ENCODE data around the gene ATP8A1. TPM values are rescaled to one million over a fixed set of nuclear protein-coding genes. Genes with fewer than 3 reads are reported as not detected.

Gene ATP8A1
- total and polyA plus RNA-seq, 2 of the 8 experiments (the other 6 are each of a cell fraction or from before 2014, with no cell fraction given): 3.7 to 14.9 TPM

DNA sequence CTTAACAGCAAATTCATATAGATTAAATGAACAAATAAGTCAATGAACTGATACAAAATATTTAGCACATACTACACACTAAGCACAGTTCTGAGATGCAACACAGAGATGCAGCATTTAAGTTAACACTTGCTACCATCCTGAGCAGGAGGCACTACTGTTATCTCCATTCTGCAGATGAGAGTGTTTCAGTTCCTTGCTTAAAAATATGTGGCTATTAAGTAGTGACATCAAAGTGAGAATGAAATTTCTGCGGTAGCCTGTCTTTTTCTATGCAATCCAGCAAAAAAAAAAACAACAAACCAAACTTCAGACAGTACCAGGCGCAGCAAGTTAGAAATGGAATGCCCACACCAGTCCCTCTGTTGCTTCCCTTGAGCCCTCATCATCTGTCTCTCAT is 168.8 kb downstream of the ATP8A1 start:
- peaks cover 1 to 28% (median 13%) of the 10 kb centered on the region in 4 experiments; a peak in 6 of 7 replicates for H3K4me1 ChIP-seq (replicated peaks in 1 of 4; ENCODE audit: control insufficient read depth in 3 of 4, insufficient read depth in 4 of 4, low read length in 3 of 4)
- H2AFZ ChIP-seq (ENCODE audit: low read length): no peak overlapping the region
- H3K9me3 ChIP-seq (ENCODE audit: insufficient read depth in 2 of 2, low read depth in 1 of 2, low read length in 1 of 2): no peaks in the 10 kb centered on the region
- H3K27me3 ChIP-seq (replicated peaks in 1 of 4; ENCODE audit: control insufficient read depth in 3 of 4, extremely low read depth in 1 of 4, insufficient read depth in 3 of 4, low read length in 3 of 4): no peaks in the 10 kb centered on the region
- peak overlapping the region; percentile 50 for H2BK120ac ChIP-seq (replicated peaks; ENCODE audit: low read depth, low read length)
- no peak overlapping the region for H3K4me3 ChIP-seq (ENCODE audit: extremely low read depth in 1 of 4, insufficient read depth in 2 of 4, low read depth in 3 of 4, low read length in 4 of 4)
- H3K4me2 ChIP-seq (ENCODE audit: insufficient read depth in 1 of 2, low read depth in 2 of 2, low read length in 2 of 2): no peak overlapping the region
- no peak overlapping the region for H4K91ac ChIP-seq (replicated peaks; ENCODE audit: insufficient read length, low read length)
- 89% methylated on average over 2 of the region's 2 CpGs; no CpG with 5 or more reads in 1 of the 2 experiments for WGBS, 2 experiments (ENCODE audit: extremely low coverage in 1 of 2, insufficient coverage in 1 of 2, insufficient read length in 1 of 2, insufficient replicate concordance in 2 of 2, low coverage in 1 of 2, low lambda C conversion rate in 2 of 2, missing lambda C conversion rate in 1 of 2)
- no peaks in the 10 kb centered on the region for H3K23me2 ChIP-seq (ENCODE audit: low read depth, low read length)
- H3K27ac ChIP-seq (ENCODE audit: low read depth, low read length): no peak overlapping the region
- H3K18ac ChIP-seq (ENCODE audit: extremely low read depth, low read length): no peak overlapping the region
- H4K20me1 ChIP-seq (replicated peaks in 1 of 2; ENCODE audit: control insufficient read depth in 1 of 2, insufficient read depth in 2 of 2, low read length in 2 of 2): no peaks in the 10 kb centered on the region
- no peaks in the 10 kb centered on the region for H3K79me2 ChIP-seq (ENCODE audit: control insufficient read depth in 1 of 2, insufficient read depth in 2 of 2, low read length in 2 of 2)
- H3K36me3 ChIP-seq (ENCODE audit: control insufficient read depth in 2 of 4, insufficient read depth in 4 of 4, low read length in 3 of 4): no peaks in the 10 kb centered on the region
- no peak overlapping the region for H3K23ac ChIP-seq (ENCODE audit: insufficient read length)
- H3K9ac ChIP-seq (replicated peaks in 1 of 4; ENCODE audit: extremely low read depth in 1 of 4, low read depth in 3 of 4, low read length in 3 of 4): no peak overlapping the region
- H3K14ac ChIP-seq (ENCODE audit: insufficient read length): no peak overlapping the region
- POLR2A ChIA-PET (ENCODE audit: partially characterized antibody): no interaction called here
- no peak overlapping the region for H3K4ac ChIP-seq (replicated peaks; ENCODE audit: insufficient read length, low read depth, low read length)
- H2BK12ac ChIP-seq (ENCODE audit: low read depth, low read length): no peak overlapping the region
- H2AK5ac ChIP-seq (ENCODE audit: low read depth, low read length): no peak overlapping the region
- no peak overlapping the region for H2BK5ac ChIP-seq (ENCODE audit: low read depth, low read length)
- DNase-seq (ENCODE audit: low read depth in 1 of 2, low spot score in 2 of 2) (no peak), FAIRE-seq (no peak)
- H2BK15ac ChIP-seq (ENCODE audit: low read length): no peak overlapping the region
- H4K8ac ChIP-seq (ENCODE audit: extremely low read depth, insufficient read depth, low read length): no peak overlapping the region
- H2BK20ac ChIP-seq (ENCODE audit: low read length): no peak overlapping the region
- CTCF ChIA-PET (ENCODE audit: partially characterized antibody): interaction anchor here (1.6 kb wide), 1 partner anchor 11 kb away, joined by 4 read pairs; no protein-coding TSS in a partner anchor
- H4K5ac ChIP-seq (ENCODE audit: insufficient read length, low read depth, low read length): no peak overlapping the region
- H3K79me1 ChIP-seq (ENCODE audit: low read depth, low read length): no peaks in the 10 kb centered on the region
- no peak overlapping the region for H3K56ac ChIP-seq (replicated peaks; ENCODE audit: insufficient read length, low read depth, low read length)
- TF ChIP-seq TCF12 (IDR thresholded peaks at IDR 0.05; ENCODE audit: low read depth, low read length): no peak
- no peak for TF ChIP-seq POLR2A (IDR thresholded peaks at IDR 0.05; ENCODE audit: control extremely low read depth in 1 of 2, low read depth in 2 of 2, low read length in 2 of 2)
- TF ChIP-seq SP2 (IDR thresholded peaks at IDR 0.05; ENCODE audit: low read length): no peak
- TF ChIP-seq BRCA1 (IDR thresholded peaks at IDR 0.05; ENCODE audit: low read depth, low read length): no peak
- no peak for TF ChIP-seq SIX5 (IDR thresholded peaks at IDR 0.05; ENCODE audit: low read depth, low read length)
- no peak for TF ChIP-seq ZNF274 (IDR thresholded peaks at IDR 0.05; ENCODE audit: borderline replicate concordance, extremely low read depth, low read length)
- no peak for TF ChIP-seq YY1 (IDR thresholded peaks at IDR 0.05; ENCODE audit: low read depth, low read length)
